GM10847 (cell line): ENCODE measurements around the gene KRT4.

Experiments used
- POLR2A ChIP-seq: IDR thresholded peaks from 2 replicates; pipeline ENCODE4 v1.6.1; 2011; ENCODE audit not compliant: insufficient read length; ENCODE audit errors: extremely low read depth

The KRT4 gene

GRCh38 chr12:52787324-52788191 is 26.4 kb downstream of the KRT4 start:
- TF ChIP-seq POLR2A: no peak

DNA sequence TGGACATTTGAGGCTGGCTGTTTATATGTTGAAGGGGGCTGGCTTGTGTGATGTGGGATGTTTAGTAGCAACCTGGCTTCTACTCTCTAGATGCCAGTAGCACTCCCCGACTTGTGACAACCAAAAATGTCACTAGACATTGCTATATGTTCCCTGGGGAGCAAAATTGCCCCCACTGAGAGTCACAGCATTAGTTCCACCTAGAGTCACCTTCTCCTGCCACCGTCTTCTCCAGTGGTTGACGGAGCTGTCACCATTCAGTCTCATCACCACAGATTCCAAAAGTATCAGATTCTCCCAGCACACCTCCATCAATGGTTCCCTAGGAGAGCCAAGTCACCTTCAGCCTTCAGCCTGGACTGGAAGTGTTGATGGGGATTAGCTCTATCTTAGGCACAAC is 29.0 kb downstream of the KRT4 start:
- TF ChIP-seq POLR2A: no peak

GRCh38 chr12:52783563-52784316 is 30.2 kb downstream of the KRT4 start:
- TF ChIP-seq POLR2A: no peak

- no peak for TF ChIP-seq POLR2A
Measured at GRCh38 chr12:52782502-52782901, 31.4 kb downstream of the KRT4 start.

GRCh38 chr12:52781399-52782082 is 32.4 kb downstream of the KRT4 start:
- TF ChIP-seq POLR2A: no peak

- no peak for TF ChIP-seq POLR2A
Measured at GRCh38 chr12:52779914-52780313, 34.0 kb downstream of the KRT4 start.

DNA sequence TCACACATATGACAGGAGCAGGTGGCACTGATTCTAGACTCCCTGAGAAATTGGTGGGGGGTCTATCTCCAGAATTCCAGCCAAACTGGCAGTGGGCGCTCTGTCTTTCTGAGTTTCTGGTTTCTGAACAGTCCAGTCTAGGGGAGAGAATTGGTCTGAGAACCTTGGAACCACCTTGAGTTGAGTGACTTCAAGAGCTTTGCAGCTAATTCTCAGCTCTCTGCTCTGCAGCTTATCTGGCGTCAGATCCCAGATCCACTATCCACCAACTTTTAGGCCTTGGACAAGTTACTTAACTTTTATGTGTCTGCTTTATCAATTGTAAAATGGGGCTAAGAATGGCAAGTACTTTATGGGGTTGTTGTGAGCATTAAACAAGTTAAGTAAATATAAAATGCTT is 35.1 kb downstream of the KRT4 start:
- no peak for TF ChIP-seq POLR2A

DNA sequence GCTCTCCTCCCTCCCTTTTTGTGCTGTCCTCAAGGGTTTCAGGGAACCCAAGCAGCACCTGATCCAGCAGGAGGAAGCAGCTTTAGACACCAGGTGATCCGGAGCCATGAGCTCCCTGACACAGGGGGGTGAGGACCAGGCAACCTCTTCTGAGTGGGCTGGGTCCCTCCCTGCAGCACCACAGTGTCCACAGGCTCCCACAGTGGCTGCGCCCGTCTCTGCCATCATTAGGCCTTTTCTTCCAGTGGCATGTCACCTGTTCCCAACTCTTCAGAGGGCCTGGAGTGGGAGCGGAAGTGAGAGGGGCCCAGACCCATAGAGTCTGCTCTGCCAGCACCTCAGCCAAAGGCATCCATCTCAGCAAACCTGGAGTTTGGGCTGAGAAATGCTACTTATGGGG is 36.4 kb downstream of the KRT4 start:
- TF ChIP-seq POLR2A: no peak

- no peak for TF ChIP-seq POLR2A
Measured at GRCh38 chr12:52776913-52777395, 37.0 kb downstream of the KRT4 start, which contains the start of gene KRT76. TSS of gene KRT76 (minus strand) at chr12:52777345. CDS start at chr12:52777291, 54 bp downstream.

DNA sequence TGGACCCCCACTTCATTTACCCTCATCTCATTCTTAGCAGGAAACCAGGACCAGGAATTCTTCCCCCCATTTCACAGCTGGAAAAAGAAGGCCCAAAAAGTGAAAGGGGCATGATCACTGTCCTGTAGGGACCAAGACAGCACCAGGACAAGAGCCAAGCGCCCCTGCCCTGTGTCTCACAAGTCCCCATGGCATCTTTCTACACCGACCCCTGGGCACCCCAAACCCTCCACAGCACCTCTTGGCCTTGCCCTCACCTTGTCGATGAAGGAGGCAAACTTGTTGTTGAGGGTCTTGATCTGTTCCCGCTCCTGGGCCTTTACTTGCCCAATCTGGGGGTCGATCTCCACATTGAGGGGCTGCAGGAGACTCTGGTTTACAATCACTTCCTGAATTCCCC is 37.5 kb downstream of the KRT4 start:
- no peak for TF ChIP-seq POLR2A

GRCh38 chr12:52774629-52775250 is 39.2 kb downstream of the KRT4 start:
- no peak for TF ChIP-seq POLR2A

DNA sequence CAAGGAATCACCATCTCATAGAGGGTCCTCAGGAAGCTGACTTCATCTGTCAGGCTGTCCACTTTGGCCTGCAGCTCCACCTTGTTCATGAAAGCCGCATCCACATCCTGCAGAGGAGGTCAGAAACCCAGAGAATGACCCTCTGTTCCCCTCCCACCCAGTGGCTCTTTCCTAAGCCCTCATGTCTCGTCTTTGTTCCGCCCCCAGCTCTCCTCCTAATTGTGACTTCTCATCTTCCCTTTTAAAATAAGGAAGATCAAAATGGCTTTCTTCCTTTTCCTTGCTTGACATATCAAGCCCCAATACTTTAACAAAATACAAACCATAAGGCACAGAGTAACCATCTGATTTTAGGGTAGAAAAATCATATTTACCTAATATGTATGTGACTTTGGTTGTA is 41.1 kb downstream of the KRT4 start:
- TF ChIP-seq POLR2A: no peak

GRCh38 chr12:52772188-52772587 is 41.7 kb downstream of the KRT4 start:
- no peak for TF ChIP-seq POLR2A

DNA sequence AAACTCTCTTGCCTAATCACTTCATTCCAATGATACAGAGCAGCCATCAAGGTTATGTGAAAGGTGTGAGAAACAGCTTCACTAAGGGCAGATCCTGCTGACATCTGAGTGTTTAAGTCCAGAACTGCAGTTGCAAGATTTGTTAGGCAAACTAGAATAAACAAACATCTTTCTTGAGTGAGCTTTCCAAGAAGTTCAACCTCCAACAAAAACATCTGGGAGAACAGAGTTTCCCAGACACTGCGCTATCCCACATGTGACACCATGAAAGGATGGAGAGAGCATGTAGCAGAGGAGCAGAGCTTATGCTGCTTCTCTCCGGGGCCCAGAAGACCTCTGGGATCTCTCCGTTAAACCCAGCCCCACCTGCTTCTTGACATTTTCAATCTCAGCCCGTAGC is 42.4 kb downstream of the KRT4 start:
- no peak for TF ChIP-seq POLR2A

GRCh38 chr12:52771088-52771487 is 42.8 kb downstream of the KRT4 start:
- TF ChIP-seq POLR2A: no peak
